NCI-H128 (cell line): ENCODE results near the gene RETREG2.
A peak's percentile ranks its signal among the peaks of the same experiment; 100 is the strongest.
"Not testable (repeated sequence)": the region's sequence is repeated elsewhere in the genome, so short reads cannot be mapped to it uniquely, and the experiment has no call there.

Experiments used
- DNase-seq: peaks from one replicate; lab custom pipeline; 2025; ENCODE audit not compliant: unreplicated experiment; lab: John Stamatoyannopoulos, UW

RETREG2 gene

DNA sequence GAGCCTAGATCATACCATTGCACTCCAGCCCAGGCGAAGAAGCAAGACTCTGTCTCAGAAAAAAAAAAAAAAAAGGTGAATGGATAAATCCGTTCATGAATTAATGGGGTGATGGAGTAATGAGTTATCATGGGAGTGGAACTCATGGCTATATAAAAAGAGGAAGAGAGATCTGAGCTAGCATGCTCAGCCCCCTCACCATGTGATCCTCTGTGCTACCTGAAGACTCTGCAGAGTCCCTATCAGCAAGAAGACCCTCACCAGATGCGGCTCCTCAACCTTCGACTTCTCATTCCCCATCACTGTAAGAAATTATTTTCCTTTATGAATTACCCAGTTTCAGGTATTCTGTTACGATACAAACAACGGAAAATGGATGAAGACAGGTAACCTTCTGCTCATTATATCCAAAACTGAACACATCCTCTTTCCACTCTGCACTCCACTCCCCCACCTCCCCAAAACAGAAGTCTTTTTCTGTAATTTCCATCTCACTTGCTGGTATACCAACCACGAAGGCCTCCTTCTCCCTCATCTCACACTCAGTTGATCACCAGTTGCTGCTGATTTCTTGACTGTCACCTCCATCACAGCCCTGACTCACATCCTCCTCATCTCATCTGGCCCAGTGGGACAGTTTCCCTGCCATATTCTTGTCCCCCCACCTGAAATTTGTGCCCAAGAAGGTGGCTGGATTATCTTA lies 8.8 kb downstream of the RETREG2 start:
- no peak for DNase-seq

DNA sequence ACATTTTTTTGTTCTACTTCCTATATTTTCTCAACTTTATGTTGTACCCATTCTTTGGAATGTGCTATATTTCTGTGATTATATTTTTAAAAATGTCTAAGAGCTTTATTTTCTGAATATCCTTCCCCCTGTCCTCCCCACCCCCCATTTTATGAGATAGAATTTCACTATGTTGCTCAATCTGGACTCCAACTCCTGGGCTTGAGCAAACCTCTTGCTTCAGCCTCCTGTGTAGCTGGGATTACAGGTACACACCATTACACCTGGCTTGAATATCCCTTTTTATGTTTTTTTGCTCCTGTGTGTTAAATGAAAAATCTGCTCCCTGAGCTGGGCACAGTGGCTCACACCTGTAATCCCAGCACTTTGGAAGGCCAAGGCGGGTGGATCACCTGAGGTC lies 19.3 kb downstream of the RETREG2 start:
- no peak for DNase-seq

GRCh38 chr2:219198974-219199373 lies 20.9 kb downstream of the RETREG2 start:
- no peak for DNase-seq

DNA sequence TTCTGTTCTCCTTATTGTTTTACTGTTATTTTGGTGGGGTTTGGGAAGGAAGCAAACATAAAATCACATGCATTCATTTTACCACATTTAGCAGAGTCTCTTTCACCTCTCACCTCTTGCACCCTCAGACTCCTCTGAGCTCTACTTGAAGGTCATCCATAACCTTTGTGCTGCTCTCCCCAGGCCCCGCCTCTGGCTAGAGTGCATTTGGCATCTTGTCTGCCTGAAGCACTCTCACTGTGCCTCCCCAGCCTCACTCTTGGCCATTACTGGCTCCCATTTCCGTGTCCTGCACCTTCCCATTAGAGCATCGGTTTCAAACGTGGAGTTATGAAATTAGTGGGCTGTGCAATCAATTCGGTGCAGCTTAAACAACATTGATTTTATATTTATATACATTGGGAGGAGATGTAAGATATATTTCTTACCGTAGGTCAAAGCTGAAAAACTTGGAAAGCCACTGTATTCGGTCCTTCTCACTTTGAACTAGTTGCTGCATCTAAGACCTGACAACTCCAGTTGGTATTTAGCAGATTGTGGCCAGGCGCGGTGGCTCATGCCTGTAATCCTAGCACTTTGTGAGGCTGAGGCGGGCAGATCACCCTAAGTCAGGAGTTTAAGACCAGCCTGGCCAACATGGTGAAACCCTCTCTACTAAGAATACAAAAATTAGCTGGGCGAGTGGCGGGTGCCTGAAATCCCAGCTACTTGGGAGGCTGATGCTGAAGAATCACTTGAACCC lies 21.6 kb downstream of the RETREG2 start:
- DNase-seq: no peak

GRCh38 chr2:219200502-219201326 lies 22.6 kb downstream of the RETREG2 start:
- not testable (repeated sequence) for DNase-seq

GRCh38 chr2:219201331-219201730 lies 23.3 kb downstream of the RETREG2 start:
- not testable (repeated sequence) for DNase-seq

- no peak for DNase-seq
Observed at GRCh38 chr2:219204425-219205164, 26.5 kb downstream of the RETREG2 start.

DNA sequence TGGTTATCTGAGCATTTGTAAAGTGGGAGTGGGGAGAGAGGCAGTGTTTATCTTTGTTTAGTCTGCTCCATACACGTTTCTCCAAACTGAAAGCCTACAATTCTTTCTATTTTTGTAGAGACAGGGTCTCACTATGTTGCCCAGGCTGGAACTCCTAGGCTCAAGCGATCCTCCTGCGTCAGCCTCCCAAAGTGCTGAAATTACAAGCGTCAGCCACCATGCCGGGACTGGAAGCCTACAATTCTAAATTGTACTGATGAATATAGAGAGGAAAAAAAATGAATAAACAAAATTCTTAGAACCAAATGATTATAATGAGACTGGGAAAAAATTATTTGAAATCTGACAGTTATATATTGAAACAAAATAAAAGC lies 27.1 kb downstream of the RETREG2 start:
- DNase-seq: no peak

DNA sequence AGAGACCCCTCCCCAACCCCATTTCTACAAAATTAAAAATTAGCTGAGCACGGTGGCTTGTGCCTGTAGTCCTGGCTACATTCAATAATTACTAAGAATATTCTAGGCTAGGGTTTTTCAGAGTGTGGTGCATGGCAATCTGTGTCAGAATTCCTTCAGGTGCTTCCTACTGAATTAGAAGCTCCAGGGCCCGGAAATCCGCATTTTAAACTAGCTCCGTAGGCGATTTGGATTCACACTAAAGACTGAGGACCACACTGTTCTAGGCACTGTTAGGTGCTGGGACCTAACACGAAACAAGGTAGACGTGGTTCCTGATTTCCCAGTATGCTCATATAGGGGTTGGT lies 27.9 kb downstream of the RETREG2 start:
- no peak for DNase-seq

GRCh38 chr2:219206328-219207133 lies 28.5 kb downstream of the RETREG2 start, which contains the start of gene ZFAND2B:
Gene ZFAND2B (plus strand): TSS chr2:219206782. CDS start chr2:219206988, 206 bp downstream.
- peak; percentile 57 for DNase-seq

GRCh38 chr2:219207134-219207883 lies 29.2 kb downstream of the RETREG2 start:
- DNase-seq: no peak

GRCh38 chr2:219207884-219208740 lies 30.0 kb downstream of the RETREG2 start:
- DNase-seq: no peak

DNA sequence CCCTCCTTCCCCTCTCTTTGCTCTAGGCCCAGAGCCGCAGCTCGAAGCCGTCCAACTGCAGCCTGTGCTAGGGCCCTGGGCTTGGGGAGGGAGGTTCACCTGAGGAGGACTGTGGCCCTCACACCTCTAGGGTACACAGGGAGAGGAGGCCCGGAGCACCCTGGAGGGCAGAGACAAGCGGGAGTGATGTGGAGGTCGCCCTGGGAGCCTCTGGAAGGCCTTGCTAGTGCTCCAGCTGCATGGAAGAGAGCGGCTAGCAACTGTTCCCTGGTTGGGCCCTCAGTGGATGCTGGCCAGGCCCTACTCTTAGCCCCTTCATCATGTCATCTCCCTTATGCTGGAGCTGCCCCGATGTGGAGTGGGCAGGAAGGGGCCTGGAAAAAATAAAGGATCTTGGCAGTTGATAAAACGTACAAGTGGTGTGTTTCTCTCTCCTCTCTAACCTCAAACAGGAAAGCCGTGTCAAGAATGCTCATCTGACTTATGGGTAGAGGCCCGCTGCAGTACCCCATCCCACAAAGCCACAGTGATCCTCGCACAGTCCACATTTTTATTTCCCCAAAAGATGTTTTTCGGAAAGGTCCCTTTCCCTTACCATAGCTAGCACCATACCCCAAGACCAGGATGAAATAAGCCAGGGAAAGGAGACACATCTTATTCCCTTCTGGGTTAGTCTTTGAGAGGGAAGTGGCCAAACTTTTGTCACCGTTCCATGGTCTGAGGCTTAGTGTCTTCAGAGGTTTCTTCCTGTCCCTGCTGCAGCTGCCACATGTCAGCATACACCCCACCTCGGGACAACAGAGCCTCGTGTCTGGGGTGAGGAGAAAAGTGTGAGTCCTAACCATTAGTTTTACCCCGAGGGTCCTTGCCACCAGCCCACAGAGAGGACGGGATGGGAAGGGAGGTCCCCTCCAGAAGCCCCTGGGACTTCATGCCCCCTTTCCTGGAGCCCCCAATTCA lies 31.4 kb downstream of the RETREG2 start:
- no peak for DNase-seq

DNA sequence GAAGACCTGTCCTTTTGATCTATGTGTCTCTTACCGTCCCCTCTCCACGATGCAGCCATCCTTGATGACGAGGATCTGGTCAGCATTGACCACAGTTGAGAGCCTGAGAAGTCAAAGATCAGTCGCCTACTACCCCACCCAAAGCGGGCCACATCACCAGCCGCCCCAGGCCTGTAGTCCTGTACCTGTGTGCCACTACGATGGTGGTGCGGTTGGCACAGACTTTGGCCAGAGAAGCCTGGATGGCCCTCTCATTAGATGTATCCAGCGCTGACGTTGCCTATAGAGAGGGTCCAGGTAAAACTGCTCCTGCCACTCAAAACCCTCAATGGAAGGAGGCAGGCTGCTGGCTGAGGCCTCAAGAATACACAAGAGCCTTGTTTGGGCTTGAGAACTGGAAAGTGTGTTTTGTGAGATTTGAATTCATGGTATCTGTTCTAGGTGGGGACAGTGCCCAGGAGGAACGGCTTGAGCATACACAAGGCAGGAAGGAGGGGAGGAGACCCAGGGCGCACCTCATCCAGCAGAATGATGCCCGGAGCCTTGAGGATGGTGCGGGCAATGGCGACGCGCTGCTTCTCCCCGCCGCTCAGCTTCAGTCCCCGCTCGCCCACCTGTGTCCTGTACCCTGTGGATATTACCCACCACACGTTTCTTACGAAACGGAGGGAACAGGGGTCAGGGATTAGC lies 32.3 kb downstream of the RETREG2 start:
- no peak for DNase-seq

- DNase-seq: no peak
Observed at GRCh38 chr2:219210886-219211362, 32.8 kb downstream of the RETREG2 start.

DNA sequence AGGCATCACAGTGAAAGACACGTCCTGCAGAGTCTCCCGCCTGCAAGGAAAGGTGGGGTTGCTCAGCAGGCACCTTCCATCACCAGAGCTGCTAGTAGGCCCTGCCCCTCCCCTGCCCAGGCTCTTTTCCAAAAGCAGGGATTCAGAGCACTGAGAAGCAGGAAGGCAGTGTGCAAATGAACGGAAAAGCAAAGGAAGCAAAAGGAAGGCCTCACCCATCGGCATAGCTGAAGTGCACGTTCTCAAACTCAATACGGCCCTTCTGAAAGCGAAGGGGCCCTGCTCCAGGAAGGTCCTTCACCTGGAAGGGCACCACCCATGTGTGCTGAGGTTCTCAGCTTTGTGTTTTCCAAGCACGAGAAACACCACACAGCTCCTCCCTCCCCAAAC lies 34.9 kb downstream of the RETREG2 start:
- DNase-seq: no peak
